ENCODE measurements around the gene C10orf143.

C10orf143 gene

GRCh38 chr10:130110246-130111112 is at the start of gene C10orf143:
Gene C10orf143, minus strand, starts transcription at chr10:130110830. Its CDS starts 58 bp downstream, at chr10:130110772.
- Histone ChIP-seq H4K20me1 (ENCODE audit: insufficient read depth) (no peaks in the 10 kb centered on the region), H3K4me3 (IDR thresholded peaks at IDR 0.05; ENCODE audit: insufficient read depth, low read depth, low read length) (no peak within 1 kb of the TSS), H3K36me3 (ENCODE audit: insufficient read depth) (no peaks in the 10 kb centered on the region), H3K4me2 (peak within 1 kb of the TSS; percentile 90), H3K9ac (peak within 1 kb of the TSS; percentile 91), H3K79me2 (ENCODE audit: insufficient read depth, low read depth) (peaks cover 9% of the 10 kb centered on the region; the same call in 1 of the 2 replicates), H3K27ac (peak within 1 kb of the TSS; percentile 85), H3K4me1 (ENCODE audit: low read depth, poor library complexity, severe bottlenecking) (peaks cover 12% of the 10 kb centered on the region), H3K27me3 (ENCODE audit: insufficient read depth, low read depth) (no peaks in the 10 kb centered on the region), H2AFZ (ENCODE audit: low read depth) (peak within 1 kb of the TSS; percentile 93)
- TF ChIP-seq, protein P1, sequence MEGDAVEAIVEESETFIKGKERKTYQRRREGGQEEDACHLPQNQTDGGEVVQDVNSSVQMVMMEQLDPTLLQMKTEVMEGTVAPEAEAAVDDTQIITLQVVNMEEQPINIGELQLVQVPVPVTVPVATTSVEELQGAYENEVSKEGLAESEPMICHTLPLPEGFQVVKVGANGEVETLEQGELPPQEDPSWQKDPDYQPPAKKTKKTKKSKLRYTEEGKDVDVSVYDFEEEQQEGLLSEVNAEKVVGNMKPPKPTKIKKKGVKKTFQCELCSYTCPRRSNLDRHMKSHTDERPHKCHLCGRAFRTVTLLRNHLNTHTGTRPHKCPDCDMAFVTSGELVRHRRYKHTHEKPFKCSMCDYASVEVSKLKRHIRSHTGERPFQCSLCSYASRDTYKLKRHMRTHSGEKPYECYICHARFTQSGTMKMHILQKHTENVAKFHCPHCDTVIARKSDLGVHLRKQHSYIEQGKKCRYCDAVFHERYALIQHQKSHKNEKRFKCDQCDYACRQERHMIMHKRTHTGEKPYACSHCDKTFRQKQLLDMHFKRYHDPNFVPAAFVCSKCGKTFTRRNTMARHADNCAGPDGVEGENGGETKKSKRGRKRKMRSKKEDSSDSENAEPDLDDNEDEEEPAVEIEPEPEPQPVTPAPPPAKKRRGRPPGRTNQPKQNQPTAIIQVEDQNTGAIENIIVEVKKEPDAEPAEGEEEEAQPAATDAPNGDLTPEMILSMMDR (conservative IDR thresholded peaks at IDR 0.05; ENCODE audit: low read depth, low read length) = 0 out of 2 replicates have a peak, but pooled peaks have one; percentile 11

DNA sequence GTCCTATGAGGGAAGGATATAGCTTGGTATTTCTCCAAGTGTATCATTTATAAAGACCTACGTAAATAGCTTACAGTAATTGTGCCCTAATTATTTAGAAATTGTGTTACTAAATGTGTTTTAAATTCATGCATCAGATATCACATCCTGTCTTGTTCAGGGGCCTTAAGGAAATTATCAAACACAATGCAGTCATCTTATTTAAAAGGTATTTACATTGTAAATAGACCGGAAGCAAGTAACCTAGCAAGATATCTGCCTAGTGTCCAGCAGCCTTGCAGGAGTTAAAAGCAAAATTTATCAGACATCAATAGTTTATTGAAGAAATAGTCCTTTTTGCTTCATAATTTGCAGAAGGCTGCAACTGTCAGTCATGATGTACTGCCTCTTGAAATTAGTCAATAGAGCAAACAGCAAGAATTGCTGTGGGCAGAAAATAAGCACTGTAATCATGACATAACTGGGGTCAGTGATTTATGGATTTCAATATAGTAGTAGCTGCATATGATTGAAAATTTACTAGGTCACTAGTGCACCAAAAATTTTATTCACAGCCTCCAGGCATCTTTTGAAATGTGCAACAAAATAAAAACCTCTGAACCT is 48.7 kb upstream of the C10orf143 start:
- H3K79me2 ChIP-seq (ENCODE audit: insufficient read depth, low read depth) = peaks cover 15% of the 10 kb centered on the region; the same call in 1 of the 2 replicates

GRCh38 chr10:130146042-130146441 is 35.4 kb upstream of the C10orf143 start:
- Histone ChIP-seq H3K4me2 (no peak overlapping the region), H2AFZ (ENCODE audit: low read depth) (no peak overlapping the region), H4K20me1 (ENCODE audit: insufficient read depth) (peaks cover 6% of the 10 kb centered on the region; the same call in 1 of the 2 replicates), H3K36me3 (ENCODE audit: insufficient read depth) (no peaks in the 10 kb centered on the region), H3K9ac (no peak overlapping the region), H3K27ac (no peak overlapping the region), H3K4me3 (IDR thresholded peaks at IDR 0.05; ENCODE audit: insufficient read depth, low read depth, low read length) (no peak overlapping the region), H3K79me2 (ENCODE audit: insufficient read depth, low read depth) (peaks cover 60% of the 10 kb centered on the region), H3K4me1 (ENCODE audit: low read depth, poor library complexity, severe bottlenecking) (peaks cover 7% of the 10 kb centered on the region), H3K27me3 (ENCODE audit: insufficient read depth, low read depth) (no peaks in the 10 kb centered on the region)
- TF ChIP-seq, protein P1 (conservative IDR thresholded peaks at IDR 0.05; ENCODE audit: low read depth, low read length) = no peak

More for the DNA sequence above, 48.7 kb upstream of the C10orf143 start:
- no peaks in the 10 kb centered on the region for H4K20me1 ChIP-seq (ENCODE audit: insufficient read depth)
- H3K9ac ChIP-seq = no peak overlapping the region
- H2AFZ ChIP-seq (ENCODE audit: low read depth) = no peak overlapping the region
- H3K4me1 ChIP-seq (ENCODE audit: low read depth, poor library complexity, severe bottlenecking) = no peaks in the 10 kb centered on the region
- H3K4me3 ChIP-seq (IDR thresholded peaks at IDR 0.05; ENCODE audit: insufficient read depth, low read depth, low read length) = no peak overlapping the region
- TF ChIP-seq, protein P1 (conservative IDR thresholded peaks at IDR 0.05; ENCODE audit: low read depth, low read length) = no peak
- peaks cover 4% of the 10 kb centered on the region; the same call in 1 of the 2 replicates for H3K36me3 ChIP-seq (ENCODE audit: insufficient read depth)
- no peaks in the 10 kb centered on the region for H3K27me3 ChIP-seq (ENCODE audit: insufficient read depth, low read depth)
- H3K4me2 ChIP-seq = no peak overlapping the region
- H3K27ac ChIP-seq = no peak overlapping the region

DNA sequence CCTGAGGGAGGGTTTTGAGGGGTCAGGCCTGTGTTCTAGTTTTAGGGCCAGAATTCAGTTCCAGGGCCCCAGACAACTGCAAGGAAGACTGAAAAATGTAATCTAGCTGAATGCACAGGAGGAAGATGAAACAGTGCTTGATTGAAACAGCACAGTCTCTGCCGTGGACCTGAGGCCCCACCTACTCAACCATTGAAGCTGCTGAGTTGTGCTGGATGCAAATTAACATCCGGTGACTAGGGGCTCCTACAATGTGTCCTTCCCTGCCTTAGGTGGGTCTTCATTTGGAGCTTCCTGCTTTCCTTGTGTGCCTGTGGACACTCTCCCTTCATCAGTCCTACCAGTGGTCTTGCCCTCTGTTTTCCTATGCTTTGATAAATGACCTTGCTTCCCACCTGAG is 31.2 kb upstream of the C10orf143 start:
- H4K20me1 ChIP-seq (ENCODE audit: insufficient read depth) = peaks cover 21% of the 10 kb centered on the region; the same call in 1 of the 2 replicates

More for the DNA sequence above, 31.2 kb upstream of the C10orf143 start:
- no peak overlapping the region for H3K27ac ChIP-seq
- no peak overlapping the region for H3K9ac ChIP-seq
- no peaks in the 10 kb centered on the region for H3K36me3 ChIP-seq (ENCODE audit: insufficient read depth)
- TF ChIP-seq, protein P1 (conservative IDR thresholded peaks at IDR 0.05; ENCODE audit: low read depth, low read length) = no peak
- H3K27me3 ChIP-seq (ENCODE audit: insufficient read depth, low read depth) = no peaks in the 10 kb centered on the region
- H3K4me2 ChIP-seq = no peak overlapping the region
- peaks cover 42% of the 10 kb centered on the region for H3K4me1 ChIP-seq (ENCODE audit: low read depth, poor library complexity, severe bottlenecking)
- H3K79me2 ChIP-seq (ENCODE audit: insufficient read depth, low read depth) = peaks cover 84% of the 10 kb centered on the region
- H3K4me3 ChIP-seq (IDR thresholded peaks at IDR 0.05; ENCODE audit: insufficient read depth, low read depth, low read length) = no peak overlapping the region
- no peak overlapping the region for H2AFZ ChIP-seq (ENCODE audit: low read depth)

Measured in KMS-11 (cell line).